Measurements from ENCODE around the gene LAMA5.

LAMA5 gene

GRCh38 chr20:62406635-62407176 is 39.6 kb upstream of the LAMA5 start:
- no peak overlapping the region for H3K27ac ChIP-seq

GRCh38 chr20:62405981-62406513 is 38.9 kb upstream of the LAMA5 start:
- no peak for TF ChIP-seq CTCF (conservative IDR thresholded peaks at IDR 0.05; ENCODE audit: low read depth, low read length)
- peaks cover 28% of the 10 kb centered on the region for H3K4me1 ChIP-seq (ENCODE audit: low read depth, poor library complexity, severe bottlenecking)
- H3K9ac ChIP-seq, result peak overlapping the region; percentile 57; the same call in 1 of the 2 replicates
- H3K4me2 ChIP-seq, result peak overlapping the region; percentile 92
- H3K4me3 ChIP-seq (IDR thresholded peaks at IDR 0.05; ENCODE audit: insufficient read depth, low read depth, low read length), result no peak overlapping the region
- no peaks in the 10 kb centered on the region for H3K36me3 ChIP-seq (ENCODE audit: insufficient read depth)
- no peak overlapping the region for H2AFZ ChIP-seq (ENCODE audit: low read depth)
- no peaks in the 10 kb centered on the region for H4K20me1 ChIP-seq (ENCODE audit: insufficient read depth)
- no peak overlapping the region for H3K27ac ChIP-seq
- H3K27me3 ChIP-seq (ENCODE audit: insufficient read depth, low read depth), result peaks cover 6% of the 10 kb centered on the region; the same call in 1 of the 2 replicates
- no peaks in the 10 kb centered on the region; the same call in 1 of the 2 replicates for H3K79me2 ChIP-seq (ENCODE audit: insufficient read depth, low read depth)

More at GRCh38 chr20:62406635-62407176, 39.6 kb upstream of the LAMA5 start:
- peak overlapping the region; percentile 92 for H3K4me2 ChIP-seq
- H3K27me3 ChIP-seq (ENCODE audit: insufficient read depth, low read depth), result peaks cover 8% of the 10 kb centered on the region; the same call in 1 of the 2 replicates
- no peak overlapping the region for H3K4me3 ChIP-seq (IDR thresholded peaks at IDR 0.05; ENCODE audit: insufficient read depth, low read depth, low read length)
- H3K36me3 ChIP-seq (ENCODE audit: insufficient read depth), result no peaks in the 10 kb centered on the region
- TF ChIP-seq CTCF (conservative IDR thresholded peaks at IDR 0.05; ENCODE audit: low read depth, low read length), result no peak
- H3K79me2 ChIP-seq (ENCODE audit: insufficient read depth, low read depth), result no peaks in the 10 kb centered on the region; the same call in 1 of the 2 replicates
- no peak overlapping the region for H2AFZ ChIP-seq (ENCODE audit: low read depth)
- peak overlapping the region; percentile 57; the same call in 1 of the 2 replicates for H3K9ac ChIP-seq
- no peaks in the 10 kb centered on the region for H4K20me1 ChIP-seq (ENCODE audit: insufficient read depth)
- peaks cover 28% of the 10 kb centered on the region for H3K4me1 ChIP-seq (ENCODE audit: low read depth, poor library complexity, severe bottlenecking)

- Histone ChIP-seq H2AFZ (ENCODE audit: low read depth) (no peak overlapping the region), H3K4me2 (peak overlapping the region; percentile 92), H3K27ac (no peak overlapping the region), H3K36me3 (ENCODE audit: insufficient read depth) (no peaks in the 10 kb centered on the region), H3K4me3 (IDR thresholded peaks at IDR 0.05; ENCODE audit: insufficient read depth, low read depth, low read length) (no peak overlapping the region), H3K27me3 (ENCODE audit: insufficient read depth, low read depth) (no peaks in the 10 kb centered on the region; the same call in 1 of the 2 replicates), H3K79me2 (ENCODE audit: insufficient read depth, low read depth) (no peaks in the 10 kb centered on the region; the same call in 1 of the 2 replicates), H3K9ac (no peak overlapping the region), H4K20me1 (ENCODE audit: insufficient read depth) (no peaks in the 10 kb centered on the region), H3K4me1 (ENCODE audit: low read depth, poor library complexity, severe bottlenecking) (peaks cover 28% of the 10 kb centered on the region)
- no peak for TF ChIP-seq CTCF (conservative IDR thresholded peaks at IDR 0.05; ENCODE audit: low read depth, low read length)
Measured at GRCh38 chr20:62405108-62405980, 38.2 kb upstream of the LAMA5 start.

- Histone ChIP-seq H3K27ac (no peak overlapping the region), H3K9ac (no peak overlapping the region), H3K27me3 (ENCODE audit: insufficient read depth, low read depth) (no peaks in the 10 kb centered on the region; the same call in 1 of the 2 replicates), H3K4me2 (no peak overlapping the region), H4K20me1 (ENCODE audit: insufficient read depth) (no peaks in the 10 kb centered on the region), H2AFZ (ENCODE audit: low read depth) (no peak overlapping the region), H3K4me1 (ENCODE audit: low read depth, poor library complexity, severe bottlenecking) (peaks cover 24% of the 10 kb centered on the region), H3K4me3 (IDR thresholded peaks at IDR 0.05; ENCODE audit: insufficient read depth, low read depth, low read length) (no peak overlapping the region), H3K36me3 (ENCODE audit: insufficient read depth) (no peaks in the 10 kb centered on the region), H3K79me2 (ENCODE audit: insufficient read depth, low read depth) (no peaks in the 10 kb centered on the region; the same call in 1 of the 2 replicates)
- TF ChIP-seq CTCF (conservative IDR thresholded peaks at IDR 0.05; ENCODE audit: low read depth, low read length), result no peak
Measured at GRCh38 chr20:62404761-62405107, 37.6 kb upstream of the LAMA5 start.
